Suprapubic skin (tissue), 4 donors: Measurements from ENCODE around the gene ACKR3. TPM values are rescaled to one million over a fixed set of nuclear protein-coding genes. Genes with fewer than 3 reads are reported as not detected.

Experiments used
- DNase-seq, 2 donors: peaks; one replicate each; pipeline ENCODE4 v3.0.0-alpha.2; 2019; ENCODE audit warnings: low spot score in 2 of 2
- H3K27ac ChIP-seq: fragments of 200-600 bp; sonication (generic); one replicate; pipeline ENCODE4 v1.5.1; 2019
- H3K27me3 ChIP-seq: fragments of 200-600 bp; sonication (generic); one replicate; pipeline ENCODE4 v1.5.1; 2019
- H3K36me3 ChIP-seq: fragments of 200-600 bp; sonication (generic); one replicate; pipeline ENCODE4 v1.5.1; 2019
- H3K4me1 ChIP-seq: fragments of 200-600 bp; sonication (generic); one replicate; pipeline ENCODE4 v1.5.1; 2019
- H3K4me3 ChIP-seq: fragments of 200-600 bp; sonication (generic); one replicate; pipeline ENCODE4 v1.5.1; 2019; ENCODE audit warnings: mild to moderate bottlenecking
- H3K9me3 ChIP-seq: fragments of 200-600 bp; sonication (generic); one replicate; pipeline ENCODE4 v1.5.1; 2019
- EP300 ChIP-seq: sonication (generic); formaldehyde crosslinking; IDR thresholded peaks from one replicate; pipeline ENCODE4 v1.6.1; 2017; ENCODE audit warnings: antibody characterized with exemption
- POLR2A ChIP-seq, 2 donors: fragments of 450-650 bp; IDR thresholded peaks; one replicate each; pipeline ENCODE4 v1.6.1; 2017; ENCODE audit warnings: antibody characterized with exemption in 2 of 2, mild to moderate bottlenecking in 2 of 2, moderate library complexity in 2 of 2
- POLR2AphosphoS5 ChIP-seq, 3 donors: sonication (generic); formaldehyde crosslinking; IDR thresholded peaks; one replicate each; pipeline ENCODE4 v1.6.1; 2017; ENCODE audit warnings: antibody characterized with exemption in 3 of 3
- WGBS: methylation state at CpG from one replicate; pipeline ENCODE4 v1.1.5; 2018; 5-methylcytosine and 5-hydroxymethylcytosine counted together
- total RNA-seq, 4 donors: library from RNA; depleted of rRNA; stranded (reverse); fragments of >200 nt; gene quantifications; one replicate each; pipeline ENCODE4 v1.1.0, GENCODE V29; 2016
- TF ChIP-seq, protein P1 (sequence below), 2 donors: fragments of 200-600 bp in 1 of 2; fragments of 450-650 bp in 1 of 2; sonication (generic) in 1 of 2; IDR thresholded peaks; one replicate each; pipeline ENCODE4 v1.5.1; 2016 to 2019; ENCODE audit warnings: antibody characterized with exemption in 2 of 2, mild to moderate bottlenecking in 1 of 2, moderate library complexity in 1 of 2

The ACKR3 gene
- total RNA-seq, 4 donors from 2014 or later: 15.8 to 51.5 (median 34.9) TPM

DNA sequence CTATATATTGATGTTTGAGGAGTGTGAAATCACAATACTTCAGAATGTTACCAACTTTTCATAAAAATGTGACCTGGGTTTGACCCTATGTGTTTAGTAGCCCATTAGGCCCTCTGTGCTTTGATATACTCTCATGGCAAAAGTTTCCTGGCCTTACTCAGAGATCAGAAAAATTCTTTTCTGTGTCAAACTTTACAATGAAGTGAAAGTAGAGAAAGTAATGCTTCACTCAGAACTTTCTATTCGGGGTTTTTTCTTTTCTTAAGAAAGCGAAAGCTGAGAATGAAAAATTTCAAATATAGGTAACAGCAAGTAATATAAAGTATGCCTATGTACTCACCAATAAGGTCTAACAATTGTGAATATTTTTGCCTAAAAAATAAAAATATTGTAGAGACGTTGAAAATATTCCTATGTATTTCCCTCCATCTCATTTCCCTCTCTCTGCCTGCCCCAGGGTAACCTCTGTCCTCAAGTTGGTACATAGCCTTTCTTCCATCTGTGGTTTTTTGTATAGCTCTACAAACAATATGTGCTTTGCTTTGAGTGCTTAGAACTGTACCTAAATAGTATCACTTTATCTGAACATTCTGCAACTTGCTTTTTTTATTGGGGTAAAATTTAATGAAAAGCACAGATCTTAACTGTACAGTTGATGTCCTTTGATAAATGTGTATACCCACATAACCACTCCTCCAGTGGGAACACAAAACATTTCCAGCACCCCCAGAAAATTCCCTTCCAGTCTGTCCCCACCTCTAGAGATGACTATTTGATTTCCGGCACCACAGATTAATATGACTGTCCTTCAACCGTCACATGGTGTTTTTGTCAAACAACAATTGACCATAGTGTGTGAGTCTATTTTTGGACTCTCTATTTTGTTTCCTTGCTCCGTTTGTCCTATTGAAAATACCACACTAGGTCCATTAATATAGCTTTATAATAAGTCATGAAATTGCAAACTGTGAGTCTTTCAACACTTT, 10.3 kb upstream of the ACKR3 start:
- Histone ChIP-seq H3K4me3 (no peak overlapping the region), H3K4me1 (no peaks in the 10 kb centered on the region), H3K9me3 (no peaks in the 10 kb centered on the region), H3K36me3 (no peaks in the 10 kb centered on the region), H3K27ac (no peak overlapping the region), H3K27me3 (no peaks in the 10 kb centered on the region)
- 83% methylated on average over 6 of the region's 6 CpGs for WGBS
- TF ChIP-seq EP300 (no peak), POLR2AphosphoS5 (IDR thresholded peaks at IDR 0.05) (no peak), POLR2A (IDR thresholded peaks at IDR 0.05) (no peak)
- TF ChIP-seq, protein P1, sequence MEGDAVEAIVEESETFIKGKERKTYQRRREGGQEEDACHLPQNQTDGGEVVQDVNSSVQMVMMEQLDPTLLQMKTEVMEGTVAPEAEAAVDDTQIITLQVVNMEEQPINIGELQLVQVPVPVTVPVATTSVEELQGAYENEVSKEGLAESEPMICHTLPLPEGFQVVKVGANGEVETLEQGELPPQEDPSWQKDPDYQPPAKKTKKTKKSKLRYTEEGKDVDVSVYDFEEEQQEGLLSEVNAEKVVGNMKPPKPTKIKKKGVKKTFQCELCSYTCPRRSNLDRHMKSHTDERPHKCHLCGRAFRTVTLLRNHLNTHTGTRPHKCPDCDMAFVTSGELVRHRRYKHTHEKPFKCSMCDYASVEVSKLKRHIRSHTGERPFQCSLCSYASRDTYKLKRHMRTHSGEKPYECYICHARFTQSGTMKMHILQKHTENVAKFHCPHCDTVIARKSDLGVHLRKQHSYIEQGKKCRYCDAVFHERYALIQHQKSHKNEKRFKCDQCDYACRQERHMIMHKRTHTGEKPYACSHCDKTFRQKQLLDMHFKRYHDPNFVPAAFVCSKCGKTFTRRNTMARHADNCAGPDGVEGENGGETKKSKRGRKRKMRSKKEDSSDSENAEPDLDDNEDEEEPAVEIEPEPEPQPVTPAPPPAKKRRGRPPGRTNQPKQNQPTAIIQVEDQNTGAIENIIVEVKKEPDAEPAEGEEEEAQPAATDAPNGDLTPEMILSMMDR (IDR thresholded peaks at IDR 0.05): no peak
- DNase-seq: no peak

DNA sequence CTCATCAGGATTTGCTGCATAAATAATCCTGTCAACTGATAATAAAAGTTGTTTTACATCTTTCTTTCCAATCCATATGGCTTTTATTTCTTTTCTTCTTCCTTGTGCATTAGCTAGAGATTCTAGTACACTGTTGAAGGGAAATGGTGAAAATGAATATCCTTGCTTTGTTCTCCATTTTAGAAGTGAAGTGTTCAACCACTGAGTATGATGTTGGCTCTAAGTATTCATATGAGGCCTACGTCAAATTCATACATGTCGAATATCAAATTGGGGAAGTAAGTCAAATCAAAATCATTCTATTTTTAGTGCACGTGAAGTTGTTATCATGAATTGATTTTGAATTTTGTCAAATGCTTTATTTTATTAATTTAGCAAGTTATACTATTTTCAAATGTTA, 7.8 kb upstream of the ACKR3 start:
- DNase-seq: no peak
- WGBS: 96% methylated on average over 3 of the region's 3 CpGs

DNA sequence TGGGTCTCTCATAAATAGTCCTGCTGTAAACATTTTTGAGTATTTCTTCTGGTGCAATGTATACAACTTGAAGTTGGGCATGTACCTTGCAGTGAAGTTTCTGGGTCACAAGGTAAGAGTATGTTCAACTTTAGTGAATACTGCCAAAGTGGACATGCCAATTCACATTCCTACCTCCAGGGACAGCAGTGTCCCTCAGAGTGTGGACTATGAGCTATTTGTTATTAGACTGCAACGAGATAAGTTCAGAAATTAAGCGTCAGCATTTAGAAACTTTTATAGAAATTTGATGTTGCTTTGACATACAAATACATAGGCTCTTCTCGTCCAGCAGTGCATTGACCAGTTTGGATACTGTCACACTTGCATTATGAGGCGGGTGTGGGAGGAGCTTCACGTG, 7.2 kb upstream of the ACKR3 start:
- TF ChIP-seq, protein P1 (IDR thresholded peaks at IDR 0.05): peak; percentile 19 to 46
- no peak for TF ChIP-seq EP300
- H3K4me3 ChIP-seq: no peak overlapping the region
- no peak for DNase-seq
- no peaks in the 10 kb centered on the region for H3K27me3 ChIP-seq
- H3K36me3 ChIP-seq: no peaks in the 10 kb centered on the region
- H3K9me3 ChIP-seq: no peaks in the 10 kb centered on the region
- H3K27ac ChIP-seq: no peak overlapping the region
- 94% methylated on average over 5 of the region's 5 CpGs for WGBS
- peaks cover 5% of the 10 kb centered on the region for H3K4me1 ChIP-seq

More for the DNA sequence above, 7.8 kb upstream of the ACKR3 start:
- H3K27ac ChIP-seq: no peak overlapping the region
- H3K4me1 ChIP-seq: no peaks in the 10 kb centered on the region
- no peaks in the 10 kb centered on the region for H3K36me3 ChIP-seq
- H3K9me3 ChIP-seq: no peaks in the 10 kb centered on the region
- no peaks in the 10 kb centered on the region for H3K27me3 ChIP-seq
- TF ChIP-seq, protein P1 (IDR thresholded peaks at IDR 0.05): no peak
- no peak for TF ChIP-seq EP300
- no peak for TF ChIP-seq POLR2AphosphoS5 (IDR thresholded peaks at IDR 0.05)
- no peak for TF ChIP-seq POLR2A (IDR thresholded peaks at IDR 0.05)
- no peak overlapping the region for H3K4me3 ChIP-seq

DNA sequence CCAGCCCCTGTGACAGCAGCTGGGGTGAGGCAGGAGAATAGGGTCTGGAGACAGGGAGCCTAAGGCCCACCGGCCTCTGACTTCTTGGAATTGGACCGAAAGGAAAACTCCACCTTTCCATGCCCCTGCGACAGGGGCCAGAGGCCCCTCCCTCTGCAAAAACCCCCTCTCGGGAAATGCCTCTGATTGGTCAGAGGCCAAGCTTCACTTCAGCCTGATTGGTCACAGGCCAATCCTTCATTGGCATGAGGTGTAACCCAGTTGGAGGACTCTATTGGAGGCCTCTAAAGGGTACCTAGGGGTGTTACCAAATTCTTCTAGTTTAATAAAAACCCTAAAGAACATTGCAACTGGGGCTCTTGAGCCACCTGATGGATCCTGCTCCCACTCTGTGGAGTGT, 5.7 kb upstream of the ACKR3 start:
- no peak for TF ChIP-seq POLR2A (IDR thresholded peaks at IDR 0.05)
- TF ChIP-seq EP300: no peak
- TF ChIP-seq POLR2AphosphoS5 (IDR thresholded peaks at IDR 0.05): no peak
- TF ChIP-seq, protein P1 (IDR thresholded peaks at IDR 0.05): no peak
- Histone ChIP-seq H3K4me1 (peaks cover 20% of the 10 kb centered on the region), H3K27me3 (no peaks in the 10 kb centered on the region), H3K4me3 (no peak overlapping the region), H3K36me3 (no peaks in the 10 kb centered on the region), H3K9me3 (no peaks in the 10 kb centered on the region), H3K27ac (no peak overlapping the region)
- no peak for DNase-seq
- WGBS: 89% methylated on average over 3 of the region's 4 CpGs

DNA sequence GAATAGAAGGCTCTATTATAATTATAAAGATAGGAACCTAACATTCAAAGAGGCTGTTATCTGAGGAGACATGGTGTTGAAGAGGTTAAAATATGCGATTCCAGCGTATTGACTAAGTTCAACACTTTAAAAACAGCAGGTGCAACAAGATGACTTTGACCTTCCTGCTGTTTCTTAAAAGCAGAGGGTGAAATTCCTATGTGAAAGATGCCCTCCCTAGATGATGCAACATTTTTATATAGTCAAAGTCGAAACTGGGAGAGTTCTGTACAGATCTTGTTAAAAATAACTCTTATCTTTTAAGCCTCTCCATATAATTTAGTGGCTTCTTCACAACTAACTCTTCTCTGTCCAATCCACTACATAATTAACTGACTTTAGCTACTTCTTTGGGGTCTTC, 4.4 kb upstream of the ACKR3 start:
- no peak overlapping the region for H3K4me3 ChIP-seq
- TF ChIP-seq EP300 (no peak), POLR2AphosphoS5 (IDR thresholded peaks at IDR 0.05) (no peak), POLR2A (IDR thresholded peaks at IDR 0.05) (no peak)
- TF ChIP-seq, protein P1 (IDR thresholded peaks at IDR 0.05): no peak
- H3K9me3 ChIP-seq: no peaks in the 10 kb centered on the region
- peaks cover 29% of the 10 kb centered on the region for H3K4me1 ChIP-seq
- no peak overlapping the region for H3K27ac ChIP-seq
- H3K36me3 ChIP-seq: no peaks in the 10 kb centered on the region
- WGBS: 72% methylated on average over 3 of the region's 3 CpGs
- H3K27me3 ChIP-seq: no peaks in the 10 kb centered on the region
- DNase-seq: no peak
